ENCODE results near the gene TAF3.

Gene TAF3

DNA sequence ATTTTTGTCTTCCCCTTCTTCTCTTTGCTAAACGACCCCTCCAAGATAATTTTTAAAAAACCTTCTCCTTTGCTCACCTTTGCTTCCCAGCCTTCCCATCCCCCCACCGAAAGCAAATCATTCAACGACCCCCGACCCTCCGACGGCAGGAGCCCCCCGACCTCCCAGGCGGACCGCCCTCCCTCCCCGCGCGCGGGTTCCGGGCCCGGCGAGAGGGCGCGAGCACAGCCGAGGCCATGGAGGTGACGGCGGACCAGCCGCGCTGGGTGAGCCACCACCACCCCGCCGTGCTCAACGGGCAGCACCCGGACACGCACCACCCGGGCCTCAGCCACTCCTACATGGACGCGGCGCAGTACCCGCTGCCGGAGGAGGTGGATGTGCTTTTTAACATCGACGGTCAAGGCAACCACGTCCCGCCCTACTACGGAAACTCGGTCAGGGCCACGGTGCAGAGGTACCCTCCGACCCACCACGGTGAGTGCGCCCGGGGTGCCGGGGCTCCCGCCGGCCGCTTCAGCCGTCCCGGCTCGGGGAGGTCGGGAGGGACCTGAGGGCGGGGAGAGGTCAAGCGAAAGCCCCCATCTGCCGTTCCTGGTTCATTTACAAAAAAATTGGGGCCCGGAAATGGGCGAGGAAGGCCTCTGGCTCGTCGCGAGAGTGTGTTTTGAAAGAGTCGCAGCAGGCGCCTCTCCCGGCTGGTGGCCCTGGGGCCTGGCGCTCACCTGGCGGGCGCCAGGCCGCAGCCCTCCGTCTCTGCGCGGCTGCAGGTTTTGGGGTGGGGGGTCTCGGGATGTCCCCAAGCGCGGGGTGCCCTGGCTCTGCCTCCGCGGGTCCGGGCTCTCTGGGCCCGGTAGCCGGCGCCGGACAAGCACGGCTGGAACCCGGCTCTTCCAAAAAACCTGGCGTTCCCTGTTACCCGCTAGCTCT is 237.4 kb downstream of the TAF3 start:
- H3K27me3 ChIP-seq (ENCODE audit: insufficient read depth, low read length), result peaks cover 94% of the 10 kb centered on the region
- H3K36me3 ChIP-seq (ENCODE audit: insufficient read depth, low read length), result no peaks in the 10 kb centered on the region
- H3K4me3 ChIP-seq (ENCODE audit: low read length), result no peak overlapping the region
- H3K4me1 ChIP-seq (ENCODE audit: insufficient read depth, low read length), result peaks cover 12% of the 10 kb centered on the region
- H3K9me3 ChIP-seq (ENCODE audit: low read length), result no peaks in the 10 kb centered on the region
- H2AFZ ChIP-seq (ENCODE audit: low read depth, low read length), result no peak overlapping the region

DNA sequence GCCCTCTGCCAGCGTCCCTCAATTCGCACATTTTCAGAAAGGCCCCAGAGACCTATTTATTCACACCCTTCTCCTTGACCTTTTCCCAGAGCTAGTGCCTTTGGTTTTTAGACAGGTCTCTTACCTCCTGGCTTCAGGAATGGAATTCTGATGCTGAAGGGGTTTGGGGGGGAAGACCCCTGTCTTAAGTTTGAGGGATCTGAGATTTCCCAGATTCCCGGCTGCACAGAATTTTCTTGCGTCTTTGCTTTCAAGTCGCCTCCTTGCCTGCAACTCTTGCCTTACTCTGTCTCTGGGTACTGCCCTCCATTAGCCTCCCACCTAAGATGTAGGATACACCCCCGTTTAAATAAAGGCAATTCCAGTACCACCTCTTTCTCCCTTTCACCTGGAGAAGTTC is 238.1 kb downstream of the TAF3 start:
- peaks cover 94% of the 10 kb centered on the region for H3K27me3 ChIP-seq (ENCODE audit: insufficient read depth, low read length)
- no peak overlapping the region for H2AFZ ChIP-seq (ENCODE audit: low read depth, low read length)
- H3K9me3 ChIP-seq (ENCODE audit: low read length), result no peaks in the 10 kb centered on the region
- no peak overlapping the region for H3K4me3 ChIP-seq (ENCODE audit: low read length)
- H3K4me1 ChIP-seq (ENCODE audit: insufficient read depth, low read length), result peaks cover 12% of the 10 kb centered on the region
- H3K36me3 ChIP-seq (ENCODE audit: insufficient read depth, low read length), result no peaks in the 10 kb centered on the region

DNA sequence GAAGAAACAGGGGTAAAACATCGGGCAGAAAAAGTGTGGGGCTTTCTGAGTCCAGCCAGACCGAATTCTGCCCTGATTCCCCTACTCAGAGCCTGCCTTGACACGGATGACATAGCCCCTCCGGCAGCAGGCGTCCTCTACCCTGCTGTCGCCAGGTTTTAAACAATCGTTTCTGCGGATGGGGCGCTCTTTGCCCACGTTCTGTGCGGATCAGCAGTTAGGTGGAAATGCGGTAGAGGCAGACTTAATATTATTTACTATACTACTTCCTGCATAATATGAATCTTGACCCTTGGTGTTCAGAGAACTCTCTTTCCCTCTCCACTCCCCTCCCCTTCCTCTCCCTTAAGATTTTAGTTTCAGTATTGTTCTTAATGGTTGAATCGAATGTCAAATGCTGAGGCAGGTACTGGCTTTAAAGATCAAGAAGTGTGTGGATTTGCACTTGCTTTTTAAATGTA is 238.6 kb downstream of the TAF3 start:
- peaks cover 94% of the 10 kb centered on the region for H3K27me3 ChIP-seq (ENCODE audit: insufficient read depth, low read length)
- no peaks in the 10 kb centered on the region for H3K36me3 ChIP-seq (ENCODE audit: insufficient read depth, low read length)
- H3K4me3 ChIP-seq (ENCODE audit: low read length), result no peak overlapping the region
- H2AFZ ChIP-seq (ENCODE audit: low read depth, low read length), result no peak overlapping the region
- H3K9me3 ChIP-seq (ENCODE audit: low read length), result no peaks in the 10 kb centered on the region
- peaks cover 12% of the 10 kb centered on the region for H3K4me1 ChIP-seq (ENCODE audit: insufficient read depth, low read length)

DNA sequence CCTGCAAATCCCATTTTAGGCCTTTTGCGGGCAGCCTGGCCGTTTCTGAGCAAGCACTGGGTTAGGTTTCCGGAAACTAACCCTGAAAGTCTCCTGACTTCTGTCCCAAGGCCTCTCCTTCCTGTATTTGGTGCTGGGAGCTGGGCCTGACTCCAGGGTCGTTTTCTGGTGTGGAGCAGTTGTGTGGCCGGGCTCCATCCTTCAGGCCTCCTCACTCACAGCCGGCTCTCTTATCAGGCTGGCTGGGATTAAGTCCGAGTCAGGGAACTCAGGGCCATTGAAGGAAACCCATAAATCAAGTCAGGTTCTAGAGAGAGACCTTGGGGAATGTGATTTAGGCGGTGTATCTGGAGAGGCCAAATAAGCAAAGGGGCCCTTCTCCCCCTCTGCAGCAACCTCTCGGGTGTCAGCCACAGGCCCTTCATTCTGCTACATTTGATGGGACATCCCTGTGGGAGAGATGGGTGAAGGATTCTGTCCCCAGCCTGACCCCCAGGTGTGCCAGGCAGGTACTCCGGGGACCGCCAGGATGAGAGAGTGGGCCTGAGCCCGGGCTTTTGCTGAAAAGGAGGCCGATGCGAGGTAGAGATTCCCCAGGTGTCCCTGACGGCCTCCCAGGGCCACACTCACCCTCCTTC is 239.4 kb downstream of the TAF3 start:
- H2AFZ ChIP-seq (ENCODE audit: low read depth, low read length), result no peak overlapping the region
- peaks cover 94% of the 10 kb centered on the region for H3K27me3 ChIP-seq (ENCODE audit: insufficient read depth, low read length)
- H3K9me3 ChIP-seq (ENCODE audit: low read length), result no peaks in the 10 kb centered on the region
- H3K4me1 ChIP-seq (ENCODE audit: insufficient read depth, low read length), result peaks cover 12% of the 10 kb centered on the region
- H3K4me3 ChIP-seq (ENCODE audit: low read length), result no peak overlapping the region
- no peaks in the 10 kb centered on the region for H3K36me3 ChIP-seq (ENCODE audit: insufficient read depth, low read length)

DNA sequence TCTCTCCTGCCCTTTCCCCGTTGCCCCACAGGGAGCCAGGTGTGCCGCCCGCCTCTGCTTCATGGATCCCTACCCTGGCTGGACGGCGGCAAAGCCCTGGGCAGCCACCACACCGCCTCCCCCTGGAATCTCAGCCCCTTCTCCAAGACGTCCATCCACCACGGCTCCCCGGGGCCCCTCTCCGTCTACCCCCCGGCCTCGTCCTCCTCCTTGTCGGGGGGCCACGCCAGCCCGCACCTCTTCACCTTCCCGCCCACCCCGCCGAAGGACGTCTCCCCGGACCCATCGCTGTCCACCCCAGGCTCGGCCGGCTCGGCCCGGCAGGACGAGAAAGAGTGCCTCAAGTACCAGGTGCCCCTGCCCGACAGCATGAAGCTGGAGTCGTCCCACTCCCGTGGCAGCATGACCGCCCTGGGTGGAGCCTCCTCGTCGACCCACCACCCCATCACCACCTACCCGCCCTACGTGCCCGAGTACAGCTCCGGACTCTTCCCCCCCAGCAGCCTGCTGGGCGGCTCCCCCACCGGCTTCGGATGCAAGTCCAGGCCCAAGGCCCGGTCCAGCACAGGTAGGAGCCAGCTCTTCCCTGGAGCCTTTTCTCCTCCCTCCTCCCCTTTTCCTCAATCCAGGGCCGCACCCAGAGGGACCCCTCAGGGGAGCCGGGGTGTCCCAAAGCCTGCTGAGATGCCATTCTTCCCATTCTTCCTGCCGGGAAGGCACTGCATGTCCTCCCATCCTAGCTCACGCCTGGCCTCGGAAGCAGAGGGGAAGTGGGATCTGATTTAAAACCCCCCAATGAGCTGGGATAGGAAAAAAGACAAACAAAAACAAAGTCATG is 240.2 kb downstream of the TAF3 start:
- H3K36me3 ChIP-seq (ENCODE audit: insufficient read depth, low read length), result no peaks in the 10 kb centered on the region
- peaks cover 96% of the 10 kb centered on the region for H3K27me3 ChIP-seq (ENCODE audit: insufficient read depth, low read length)
- no peak overlapping the region for H3K4me3 ChIP-seq (ENCODE audit: low read length)
- peaks cover 7% of the 10 kb centered on the region for H3K4me1 ChIP-seq (ENCODE audit: insufficient read depth, low read length)
- no peak overlapping the region for H2AFZ ChIP-seq (ENCODE audit: low read depth, low read length)
- no peaks in the 10 kb centered on the region for H3K9me3 ChIP-seq (ENCODE audit: low read length)

DNA sequence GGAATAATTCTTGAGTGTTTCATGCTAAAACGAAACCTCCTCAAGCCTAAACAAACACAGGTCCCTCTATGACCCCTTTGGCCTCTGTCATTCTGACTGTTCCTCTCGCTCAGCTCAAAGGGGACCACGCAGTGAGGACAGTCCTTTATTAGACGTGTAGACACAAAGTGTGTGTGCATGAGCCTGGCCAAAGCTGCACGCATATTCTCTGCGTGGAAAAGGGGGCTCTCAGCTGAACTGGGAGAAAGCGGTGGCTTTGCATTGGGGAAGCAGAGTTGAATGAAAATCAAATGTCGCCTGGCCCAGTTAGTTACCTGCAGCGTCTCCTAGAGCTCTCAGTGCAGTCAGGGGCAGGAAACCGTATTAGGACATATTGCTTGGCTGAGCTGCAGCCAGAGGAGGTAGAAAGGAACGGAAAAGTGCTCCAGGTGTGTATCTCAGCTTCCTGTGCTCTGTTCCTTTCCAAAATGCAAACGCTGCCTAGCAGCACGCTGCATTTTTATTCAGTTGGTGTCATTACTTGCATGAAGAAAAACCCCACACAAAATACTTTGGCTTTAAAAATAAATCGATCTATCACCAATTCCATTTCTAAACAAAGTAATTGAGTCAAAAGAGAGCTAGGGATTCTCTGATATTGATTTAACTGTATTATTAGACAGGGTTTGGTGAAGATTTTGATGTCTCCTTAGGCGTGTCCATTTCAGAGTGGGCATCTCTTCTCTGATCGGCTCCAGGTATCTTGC is 241.1 kb downstream of the TAF3 start:
- Histone ChIP-seq H2AFZ (ENCODE audit: low read depth, low read length) (no peak overlapping the region), H3K36me3 (ENCODE audit: insufficient read depth, low read length) (no peaks in the 10 kb centered on the region), H3K4me3 (ENCODE audit: low read length) (no peak overlapping the region), H3K4me1 (ENCODE audit: insufficient read depth, low read length) (no peaks in the 10 kb centered on the region), H3K9me3 (ENCODE audit: low read length) (no peaks in the 10 kb centered on the region), H3K27me3 (ENCODE audit: insufficient read depth, low read length) (peaks cover 98% of the 10 kb centered on the region)

DNA sequence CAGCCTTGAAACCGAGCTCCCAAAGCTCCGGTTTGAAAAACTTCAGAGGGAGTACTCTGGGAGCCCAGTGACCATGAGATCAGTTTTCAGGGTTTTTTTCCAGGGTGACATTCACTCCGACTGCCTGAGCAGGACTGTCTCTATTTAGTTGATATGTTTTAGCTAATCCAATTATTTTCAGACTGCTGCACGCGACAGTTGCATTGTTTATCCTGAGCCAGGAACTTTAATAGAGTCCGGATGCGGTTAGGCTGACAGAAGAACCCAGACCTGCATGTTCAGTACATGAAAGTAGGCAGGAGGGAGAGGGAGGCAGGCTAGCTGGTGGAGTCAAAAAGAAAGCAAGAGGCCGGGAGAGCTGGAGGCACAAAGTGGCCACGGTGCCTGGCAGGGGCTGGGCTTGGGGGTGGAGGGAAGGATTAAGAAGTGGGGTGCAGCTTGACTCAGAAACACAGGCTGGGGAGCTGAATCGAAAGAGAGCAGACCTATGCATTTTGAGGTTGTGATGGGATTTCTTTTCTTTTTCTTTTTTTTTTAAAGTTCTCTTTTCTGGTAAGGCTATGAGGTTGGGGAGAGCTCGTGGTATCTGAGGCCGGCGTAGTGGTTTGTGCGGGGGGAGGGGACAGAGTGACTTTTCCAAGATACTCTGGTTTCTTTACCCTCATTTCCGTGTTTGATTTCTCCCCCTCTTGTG is 241.9 kb downstream of the TAF3 start:
- H2AFZ ChIP-seq (ENCODE audit: low read depth, low read length), result no peak overlapping the region
- no peaks in the 10 kb centered on the region for H3K9me3 ChIP-seq (ENCODE audit: low read length)
- H3K4me3 ChIP-seq (ENCODE audit: low read length), result no peak overlapping the region
- no peaks in the 10 kb centered on the region for H3K36me3 ChIP-seq (ENCODE audit: insufficient read depth, low read length)
- peaks cover 96% of the 10 kb centered on the region for H3K27me3 ChIP-seq (ENCODE audit: insufficient read depth, low read length)
- no peaks in the 10 kb centered on the region for H3K4me1 ChIP-seq (ENCODE audit: insufficient read depth, low read length)

DNA sequence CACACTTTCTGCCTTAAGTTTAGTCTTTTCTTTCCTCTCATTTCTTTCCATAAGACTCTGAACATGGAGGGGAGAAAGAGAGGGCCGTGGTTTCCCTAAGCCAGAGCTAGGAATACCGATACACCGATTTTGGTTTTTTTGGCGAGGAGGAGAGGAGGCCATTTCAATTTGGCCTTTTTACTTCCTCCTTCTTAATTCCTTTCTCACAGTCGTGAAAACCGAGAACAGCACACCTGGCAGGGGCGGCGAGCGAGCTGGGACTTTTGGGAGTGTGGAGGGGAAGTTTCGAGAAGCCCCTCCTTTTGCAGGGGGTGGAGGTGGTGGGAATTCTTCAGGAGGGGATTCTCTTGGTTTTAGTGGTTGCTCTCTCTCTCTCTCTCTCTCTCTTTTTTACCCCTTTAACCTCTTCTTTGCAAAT is 242.4 kb downstream of the TAF3 start:
- Histone ChIP-seq H2AFZ (ENCODE audit: low read depth, low read length) (no peak overlapping the region), H3K4me1 (ENCODE audit: insufficient read depth, low read length) (no peaks in the 10 kb centered on the region), H3K9me3 (ENCODE audit: low read length) (no peaks in the 10 kb centered on the region), H3K4me3 (ENCODE audit: low read length) (no peak overlapping the region), H3K27me3 (ENCODE audit: insufficient read depth, low read length) (peaks cover 91% of the 10 kb centered on the region), H3K36me3 (ENCODE audit: insufficient read depth, low read length) (no peaks in the 10 kb centered on the region)

DNA sequence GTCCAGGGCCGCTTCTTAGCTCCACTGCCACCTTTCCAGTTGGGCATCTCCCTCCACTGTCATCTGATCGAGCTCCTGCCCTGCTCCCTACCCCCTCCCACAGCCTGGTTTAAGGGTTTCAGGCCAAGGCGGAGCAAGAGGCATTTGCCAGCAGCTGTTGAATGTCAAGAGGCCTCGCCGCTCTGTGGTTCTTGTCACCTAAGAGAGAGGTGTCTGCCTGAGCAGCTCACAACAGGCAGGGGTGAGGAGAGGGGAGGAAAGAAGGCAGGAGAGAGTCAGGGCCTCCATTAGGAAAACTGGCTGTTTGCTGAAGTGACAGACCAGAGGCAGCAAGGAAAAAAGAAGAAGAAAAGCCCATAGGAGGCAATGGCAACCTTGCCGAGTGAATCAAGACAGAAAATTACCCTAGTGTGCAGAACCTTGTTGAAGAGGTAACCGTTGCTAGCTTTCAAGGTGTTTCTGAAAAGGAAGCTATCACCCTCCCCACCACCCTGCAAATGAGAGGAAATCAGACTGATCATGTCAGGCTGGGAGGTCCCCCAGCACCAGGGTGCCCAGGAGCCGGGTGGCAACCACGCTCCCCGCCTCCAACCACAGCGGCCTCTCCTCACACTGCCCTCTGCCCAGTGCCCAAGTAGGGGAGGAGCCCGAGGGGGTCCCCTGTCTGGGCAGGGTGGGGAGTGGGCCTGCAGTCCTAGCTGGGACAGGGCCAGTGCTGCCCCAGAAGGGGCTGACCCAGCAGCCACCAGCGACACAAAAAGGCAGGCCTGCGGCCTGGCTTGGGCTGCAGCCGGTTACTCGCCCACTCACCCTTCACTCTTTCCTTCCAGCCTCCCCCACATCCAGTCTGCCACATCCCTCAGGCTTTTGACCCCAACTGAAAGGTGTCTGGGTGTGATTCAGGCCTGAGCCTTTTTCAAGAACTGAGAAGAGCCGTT is 243.2 kb downstream of the TAF3 start:
- no peak overlapping the region for H2AFZ ChIP-seq (ENCODE audit: low read depth, low read length)
- no peaks in the 10 kb centered on the region for H3K4me1 ChIP-seq (ENCODE audit: insufficient read depth, low read length)
- peaks cover 91% of the 10 kb centered on the region for H3K27me3 ChIP-seq (ENCODE audit: insufficient read depth, low read length)
- no peak overlapping the region for H3K4me3 ChIP-seq (ENCODE audit: low read length)
- H3K9me3 ChIP-seq (ENCODE audit: low read length), result no peaks in the 10 kb centered on the region
- H3K36me3 ChIP-seq (ENCODE audit: insufficient read depth, low read length), result no peaks in the 10 kb centered on the region

DNA sequence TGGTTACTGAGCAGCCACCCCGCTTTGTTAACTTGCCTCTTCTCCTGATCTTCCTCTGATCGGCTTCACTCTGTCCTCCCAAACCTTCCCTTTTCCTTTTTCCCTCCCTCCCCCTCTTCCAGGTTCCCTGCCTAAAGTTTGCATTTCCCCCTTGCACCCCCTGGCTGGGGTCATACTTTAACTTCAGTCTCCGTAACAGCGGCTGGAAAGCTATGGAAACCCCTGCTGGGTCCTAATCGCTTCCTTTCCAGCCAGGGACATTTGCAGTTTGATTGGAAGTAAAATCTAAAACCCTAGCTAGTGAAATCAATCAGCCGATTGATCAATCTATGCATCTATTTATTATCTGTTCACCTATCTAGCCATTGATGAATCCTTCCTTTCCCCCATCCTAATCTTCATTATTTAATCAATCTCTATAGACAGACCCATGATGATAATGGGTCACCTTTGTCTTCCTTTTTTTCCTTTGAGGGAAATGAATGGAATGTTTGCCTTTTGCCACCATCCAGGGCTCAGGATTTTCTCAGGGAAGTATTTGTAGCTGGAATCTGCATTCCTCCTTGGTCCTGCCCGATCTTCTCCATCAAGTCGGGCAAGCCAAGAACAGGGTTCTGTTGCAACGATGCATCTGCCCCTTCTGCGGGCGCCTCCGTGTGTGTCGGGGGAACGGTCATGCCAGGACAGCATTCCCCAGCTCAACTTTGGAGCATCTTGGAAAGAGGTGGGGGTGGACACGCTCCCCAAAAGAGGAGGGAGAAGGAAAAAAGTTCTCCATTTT is 245.0 kb downstream of the TAF3 start:
- no peaks in the 10 kb centered on the region for H3K4me1 ChIP-seq (ENCODE audit: insufficient read depth, low read length)
- peaks cover 3% of the 10 kb centered on the region for H3K9me3 ChIP-seq (ENCODE audit: low read length)
- H3K36me3 ChIP-seq (ENCODE audit: insufficient read depth, low read length), result no peaks in the 10 kb centered on the region
- H3K4me3 ChIP-seq (ENCODE audit: low read length), result no peak overlapping the region
- H3K27me3 ChIP-seq (ENCODE audit: insufficient read depth, low read length), result peaks cover 80% of the 10 kb centered on the region
- H2AFZ ChIP-seq (ENCODE audit: low read depth, low read length), result no peak overlapping the region

DNA sequence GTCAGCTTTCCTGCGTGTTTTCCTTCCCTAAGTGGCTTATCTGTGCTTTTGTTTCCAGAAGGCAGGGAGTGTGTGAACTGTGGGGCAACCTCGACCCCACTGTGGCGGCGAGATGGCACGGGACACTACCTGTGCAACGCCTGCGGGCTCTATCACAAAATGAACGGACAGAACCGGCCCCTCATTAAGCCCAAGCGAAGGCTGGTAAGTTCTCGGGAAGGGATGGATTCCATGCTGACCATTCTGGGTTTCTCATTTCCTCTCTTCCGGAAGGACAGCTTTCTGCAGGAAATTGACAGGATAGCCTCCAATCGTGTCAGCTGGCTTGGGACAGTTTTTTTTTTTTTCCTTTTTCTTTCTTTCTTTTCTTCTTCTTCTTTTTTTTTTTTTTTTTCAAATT is 245.6 kb downstream of the TAF3 start:
- H3K36me3 ChIP-seq (ENCODE audit: insufficient read depth, low read length), result no peaks in the 10 kb centered on the region
- peaks cover 74% of the 10 kb centered on the region for H3K27me3 ChIP-seq (ENCODE audit: insufficient read depth, low read length)
- H3K4me3 ChIP-seq (ENCODE audit: low read length), result no peak overlapping the region
- H2AFZ ChIP-seq (ENCODE audit: low read depth, low read length), result no peak overlapping the region
- H3K4me1 ChIP-seq (ENCODE audit: insufficient read depth, low read length), result no peaks in the 10 kb centered on the region
- H3K9me3 ChIP-seq (ENCODE audit: low read length), result peaks cover 3% of the 10 kb centered on the region

Measured in neuron (in vitro differentiated cells).